ENCODE data around the gene TBL3. TPM values are rescaled to one million over a fixed set of nuclear protein-coding genes. Genes with fewer than 3 reads are reported as not detected.

The TBL3 gene
- 10 to 100 TPM; 19.5 to 20.8 TPM for total RNA-seq
- 24.4 to 45.3 reads per million in 2 donors for total RNA-seq

- Mint-ChIP-seq H3K27me3 (no peaks in the 10 kb centered on the region), H3K36me3 (ENCODE audit: low read depth) (peaks cover 8% of the 10 kb centered on the region), H3K4me1 (peaks cover 28% of the 10 kb centered on the region), H3K4me3 (peak within 1 kb of the TSS; percentile 98), H3K27ac (peak within 1 kb of the TSS; percentile 97)
- DNase-seq (peak; percentile 94 to 97 (median 94)), ATAC-seq (peak; percentile 96)
- no peaks in the 10 kb centered on the region for H3K9me3 ChIP-seq (ENCODE audit: control insufficient read depth, low read length, poor library complexity, severe bottlenecking)
Measured at GRCh38 chr16:1971796-1972489, at the start of gene TBL3. TBL3 (plus strand) TSS chr16:1972053; CDS start chr16:1972165, 112 bp downstream.

GRCh38 chr16:1922357-1922756, 49.5 kb upstream of the TBL3 start:
- H3K4me1 Mint-ChIP-seq = peaks cover 6% of the 10 kb centered on the region
- H3K27me3 Mint-ChIP-seq = peaks cover 48% of the 10 kb centered on the region
- DNase-seq = no peak
- H3K27ac Mint-ChIP-seq = no peak overlapping the region
- H3K4me3 Mint-ChIP-seq = no peak overlapping the region
- ATAC-seq = no peak
- H3K9me3 ChIP-seq (ENCODE audit: control insufficient read depth, low read length, poor library complexity, severe bottlenecking) = no peaks in the 10 kb centered on the region
- peaks cover 7% of the 10 kb centered on the region for H3K36me3 Mint-ChIP-seq (ENCODE audit: low read depth)

- ATAC-seq (no peak), DNase-seq (no peak)
- Mint-ChIP-seq H3K4me1 (peaks cover 6% of the 10 kb centered on the region), H3K27me3 (peaks cover 48% of the 10 kb centered on the region), H3K36me3 (ENCODE audit: low read depth) (peaks cover 7% of the 10 kb centered on the region), H3K27ac (no peak overlapping the region), H3K4me3 (no peak overlapping the region)
- H3K9me3 ChIP-seq (ENCODE audit: control insufficient read depth, low read length, poor library complexity, severe bottlenecking) = no peaks in the 10 kb centered on the region
Measured at GRCh38 chr16:1923299-1924034, 48.4 kb upstream of the TBL3 start.

- Mint-ChIP-seq H3K27me3 (peaks cover 48% of the 10 kb centered on the region), H3K4me1 (peaks cover 7% of the 10 kb centered on the region), H3K36me3 (ENCODE audit: low read depth) (peaks cover 7% of the 10 kb centered on the region), H3K27ac (no peak overlapping the region), H3K4me3 (no peak overlapping the region)
- no peaks in the 10 kb centered on the region for H3K9me3 ChIP-seq (ENCODE audit: control insufficient read depth, low read length, poor library complexity, severe bottlenecking)
- no peak for DNase-seq
- no peak for ATAC-seq
Measured at GRCh38 chr16:1924095-1924494, 47.8 kb upstream of the TBL3 start.

DNA sequence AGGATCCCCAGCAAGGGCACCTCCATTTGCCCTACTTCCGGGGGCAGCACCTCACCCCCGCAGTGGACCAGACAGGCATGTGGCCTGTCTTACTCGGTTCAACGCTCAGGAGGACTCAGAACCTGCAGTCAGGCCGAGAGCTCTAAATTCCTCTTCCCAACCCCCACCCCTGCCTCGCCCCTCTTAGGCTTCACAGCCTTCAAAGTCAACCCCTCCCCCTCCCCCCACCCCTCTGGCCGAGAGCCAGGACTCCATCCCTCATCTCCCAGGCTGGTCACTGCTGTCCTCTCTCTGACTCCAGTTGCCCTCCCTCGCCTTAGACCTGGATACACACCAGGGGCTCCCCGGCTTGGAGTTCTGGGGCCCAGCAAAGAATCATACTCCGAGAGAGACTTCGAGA, 45.6 kb upstream of the TBL3 start:
- Mint-ChIP-seq H3K27ac (no peak overlapping the region), H3K36me3 (ENCODE audit: low read depth) (peaks cover under 1% of the 10 kb centered on the region), H3K4me3 (no peak overlapping the region), H3K4me1 (peaks cover 7% of the 10 kb centered on the region), H3K27me3 (peaks cover 36% of the 10 kb centered on the region)
- no peak for DNase-seq
- no peaks in the 10 kb centered on the region for H3K9me3 ChIP-seq (ENCODE audit: control insufficient read depth, low read length, poor library complexity, severe bottlenecking)
- no peak for ATAC-seq

DNA sequence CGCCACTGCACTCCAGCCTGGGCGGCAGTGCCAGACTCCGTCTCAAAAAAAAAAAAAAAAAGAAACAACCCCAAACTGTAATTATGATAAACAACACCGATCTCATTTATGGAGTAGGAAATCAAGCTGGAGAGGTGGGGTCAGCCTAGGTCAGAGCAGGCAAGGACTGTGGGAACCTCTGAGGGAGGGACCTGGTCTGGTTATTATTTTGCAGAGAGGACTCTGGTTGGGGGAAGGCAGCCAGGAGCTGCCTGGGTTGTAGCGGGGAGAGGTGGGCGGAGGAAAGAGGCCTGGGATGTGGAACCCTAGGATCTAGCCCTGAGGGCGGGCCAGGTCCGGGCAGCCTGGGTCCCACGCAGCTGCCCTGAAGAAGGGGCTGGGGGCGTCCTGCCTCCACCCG, 42.7 kb upstream of the TBL3 start:
- ATAC-seq (peak; percentile 11), DNase-seq (no peak)
- H3K4me1 Mint-ChIP-seq = peaks cover 6% of the 10 kb centered on the region
- peaks cover 9% of the 10 kb centered on the region for H3K27me3 Mint-ChIP-seq
- H3K27ac Mint-ChIP-seq = no peak overlapping the region
- H3K9me3 ChIP-seq (ENCODE audit: control insufficient read depth, low read length, poor library complexity, severe bottlenecking) = no peaks in the 10 kb centered on the region
- peak overlapping the region; percentile 73 for H3K4me3 Mint-ChIP-seq
- no peaks in the 10 kb centered on the region for H3K36me3 Mint-ChIP-seq (ENCODE audit: low read depth)

DNA sequence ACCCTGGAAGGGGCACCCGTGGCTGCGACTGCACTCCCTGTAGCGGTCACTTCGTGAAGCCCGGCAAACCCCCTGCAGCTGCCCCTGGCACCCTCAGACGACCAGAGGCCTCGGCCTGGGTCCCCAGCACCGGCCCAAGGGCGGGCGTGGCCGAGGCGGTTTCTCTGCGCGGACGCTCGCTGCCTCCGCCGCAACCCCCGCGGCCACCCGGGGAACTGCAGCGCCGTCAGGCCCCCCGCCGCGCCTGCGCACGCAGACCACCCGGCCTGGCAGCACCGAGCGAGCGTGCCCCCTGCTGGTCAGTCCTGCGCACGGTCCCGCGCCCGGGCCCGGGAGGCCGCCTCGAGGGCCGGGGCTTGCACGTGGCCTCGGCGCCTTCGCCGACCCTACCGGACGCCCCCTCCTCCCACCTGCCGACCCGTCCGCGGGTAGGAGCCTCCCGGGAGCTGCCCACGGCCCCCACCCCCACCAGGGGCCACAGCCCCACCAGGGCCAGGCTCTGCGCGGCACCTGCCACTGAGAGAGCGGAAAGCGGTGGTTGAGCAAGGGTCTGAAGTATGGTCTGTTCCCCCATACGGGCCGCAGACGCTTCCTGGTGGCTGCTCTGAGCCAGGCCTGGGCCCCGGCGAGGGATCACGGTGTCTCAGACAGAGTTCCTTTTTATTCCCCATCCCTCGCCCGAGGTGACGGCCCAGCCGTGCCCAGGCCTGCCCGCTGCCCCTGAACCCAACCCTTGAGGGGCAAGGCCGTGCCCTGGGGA, 42.1 kb upstream of the TBL3 start:
- H3K36me3 Mint-ChIP-seq (ENCODE audit: low read depth) = no peaks in the 10 kb centered on the region
- peaks cover 2% of the 10 kb centered on the region for H3K27me3 Mint-ChIP-seq
- H3K27ac Mint-ChIP-seq = no peak overlapping the region
- peak overlapping the region; percentile 49 for H3K4me3 Mint-ChIP-seq
- H3K4me1 Mint-ChIP-seq = peaks cover 2% of the 10 kb centered on the region
- ATAC-seq = peak; percentile 99
- peak; percentile 87 to 97 (median 94) for DNase-seq
- H3K9me3 ChIP-seq (ENCODE audit: control insufficient read depth, low read length, poor library complexity, severe bottlenecking) = no peaks in the 10 kb centered on the region

- Mint-ChIP-seq H3K27ac (no peak overlapping the region), H3K4me3 (peak overlapping the region; percentile 28), H3K4me1 (peaks cover 2% of the 10 kb centered on the region), H3K36me3 (ENCODE audit: low read depth) (no peaks in the 10 kb centered on the region), H3K27me3 (no peaks in the 10 kb centered on the region)
- ATAC-seq (no peak), DNase-seq (no peak)
- no peaks in the 10 kb centered on the region for H3K9me3 ChIP-seq (ENCODE audit: control insufficient read depth, low read length, poor library complexity, severe bottlenecking)
Measured at GRCh38 chr16:1930338-1930720, 41.5 kb upstream of the TBL3 start.

DNA sequence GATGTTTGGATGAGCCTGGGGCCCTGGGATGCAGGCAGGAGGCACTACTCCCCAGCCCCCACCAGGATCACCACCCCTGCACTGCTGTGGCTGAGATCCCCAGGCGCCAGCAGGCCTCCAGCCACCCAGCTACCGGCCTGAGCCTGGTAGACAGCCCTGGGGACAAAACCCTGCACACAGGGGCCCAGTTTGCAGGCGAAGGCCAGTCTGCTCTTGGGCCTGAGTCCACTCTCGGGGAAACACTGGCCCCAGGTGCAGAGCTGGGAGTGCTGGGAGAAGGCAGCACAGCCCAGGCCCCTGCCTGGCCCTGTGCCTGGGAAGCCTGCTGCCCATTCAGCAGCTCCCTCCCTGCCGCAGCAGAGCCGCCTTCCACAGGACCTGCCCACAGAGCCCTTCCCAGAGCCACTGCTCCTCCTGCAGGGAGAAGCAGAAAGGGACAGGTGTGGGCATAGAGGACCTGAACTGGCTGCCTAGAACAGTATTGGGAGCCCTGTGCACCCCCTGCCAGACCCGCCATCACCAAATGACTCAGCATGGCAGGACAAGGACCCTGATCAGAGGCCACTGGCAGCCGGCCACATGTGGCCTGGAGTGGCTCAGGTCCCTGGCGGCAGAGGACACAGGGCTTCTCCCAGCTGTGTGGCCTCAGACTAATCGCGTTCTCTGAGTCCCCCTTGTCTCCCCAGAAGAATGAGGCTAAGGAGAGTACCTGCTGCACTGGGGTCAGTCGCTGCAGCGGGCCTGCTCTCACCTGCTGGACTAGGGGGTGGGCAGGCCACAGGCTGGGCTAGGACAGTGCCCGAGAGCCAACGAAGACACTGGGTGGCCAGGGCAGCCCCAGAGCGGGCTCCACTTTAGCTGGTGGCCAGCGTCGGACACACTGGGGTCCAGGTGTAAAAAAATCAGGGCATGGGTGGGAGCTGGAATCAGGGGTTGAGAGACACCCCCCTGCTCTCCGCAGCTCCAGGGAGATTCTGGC, 39.5 kb upstream of the TBL3 start:
- Mint-ChIP-seq H3K4me3 (no peak overlapping the region), H3K27ac (peak overlapping the region; percentile 47), H3K4me1 (peaks cover 2% of the 10 kb centered on the region), H3K27me3 (no peaks in the 10 kb centered on the region), H3K36me3 (ENCODE audit: low read depth) (no peaks in the 10 kb centered on the region)
- no peaks in the 10 kb centered on the region for H3K9me3 ChIP-seq (ENCODE audit: control insufficient read depth, low read length, poor library complexity, severe bottlenecking)
- no peak for ATAC-seq
- no peak for DNase-seq

GRCh38 chr16:1933097-1933661, 38.7 kb upstream of the TBL3 start:
- H3K36me3 Mint-ChIP-seq (ENCODE audit: low read depth) = no peaks in the 10 kb centered on the region
- DNase-seq (no peak), ATAC-seq (no peak)
- peak overlapping the region; percentile 47 for H3K27ac Mint-ChIP-seq
- no peaks in the 10 kb centered on the region for H3K9me3 ChIP-seq (ENCODE audit: control insufficient read depth, low read length, poor library complexity, severe bottlenecking)
- no peak overlapping the region for H3K4me3 Mint-ChIP-seq
- H3K27me3 Mint-ChIP-seq = no peaks in the 10 kb centered on the region
- peaks cover 2% of the 10 kb centered on the region for H3K4me1 Mint-ChIP-seq

DNA sequence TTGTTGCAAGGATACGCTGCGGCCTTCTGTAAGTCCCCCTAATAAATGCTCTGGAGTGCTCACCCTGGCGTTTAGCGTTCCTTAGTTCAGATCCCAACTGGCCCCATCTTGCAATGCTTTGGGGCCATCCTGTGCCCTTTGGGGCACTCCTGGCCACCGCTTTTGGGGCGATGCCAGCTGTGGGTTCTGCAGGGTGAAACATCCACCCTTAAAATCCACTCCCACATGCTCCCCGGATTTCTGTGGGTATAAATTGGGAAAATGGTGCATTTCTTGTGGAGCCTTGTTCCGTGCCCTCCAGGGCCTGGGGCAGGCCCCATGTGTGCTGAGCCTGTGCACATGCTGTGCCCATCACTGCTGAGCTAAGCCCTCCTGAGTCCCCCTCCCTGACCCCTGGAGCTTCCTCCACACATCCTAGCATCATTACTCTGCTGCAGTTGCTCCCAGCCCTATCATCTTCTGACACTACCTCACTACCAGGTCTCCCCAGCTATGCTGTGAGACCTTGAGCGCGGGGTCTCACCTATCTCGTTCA, 34.8 kb upstream of the TBL3 start:
- no peak for DNase-seq
- H3K4me1 Mint-ChIP-seq = peaks cover 2% of the 10 kb centered on the region
- no peaks in the 10 kb centered on the region for H3K9me3 ChIP-seq (ENCODE audit: control insufficient read depth, low read length, poor library complexity, severe bottlenecking)
- H3K27me3 Mint-ChIP-seq = no peaks in the 10 kb centered on the region
- no peak overlapping the region for H3K27ac Mint-ChIP-seq
- no peak for ATAC-seq
- H3K36me3 Mint-ChIP-seq (ENCODE audit: low read depth) = no peaks in the 10 kb centered on the region
- H3K4me3 Mint-ChIP-seq = no peak overlapping the region

GRCh38 chr16:1938316-1938715, 33.5 kb upstream of the TBL3 start:
- H3K27me3 Mint-ChIP-seq = no peaks in the 10 kb centered on the region
- H3K4me3 Mint-ChIP-seq = no peak overlapping the region
- DNase-seq (no peak), ATAC-seq (no peak)
- H3K9me3 ChIP-seq (ENCODE audit: control insufficient read depth, low read length, poor library complexity, severe bottlenecking) = no peaks in the 10 kb centered on the region
- H3K4me1 Mint-ChIP-seq = peaks cover 7% of the 10 kb centered on the region
- no peaks in the 10 kb centered on the region for H3K36me3 Mint-ChIP-seq (ENCODE audit: low read depth)
- no peak overlapping the region for H3K27ac Mint-ChIP-seq
